Measurements from ENCODE around the gene SRSF12. TPM values are rescaled to one million over a fixed set of nuclear protein-coding genes. Genes with fewer than 3 reads are reported as not detected.

SRSF12 gene
- total RNA-seq, 1 experiment from 2014 or later = not detected

- H4K20me1 ChIP-seq (ENCODE audit: insufficient read depth) = no peaks in the 10 kb centered on the region
- POLR2A ChIA-PET = interaction anchor here (1.0 kb wide), 1 partner anchor 58 kb away, joined by 3 read pairs; no protein-coding TSS in a partner anchor
- intact Hi-C loops (cut with micrococcal nuclease) = no loop called here
Measured at GRCh38 chr6:89084954-89085353, 32.9 kb downstream of the SRSF12 start.

More at GRCh38 chr6:89084954-89085353, 32.9 kb downstream of the SRSF12 start:
- no peaks in the 10 kb centered on the region for H3K27me3 ChIP-seq (ENCODE audit: insufficient read depth, low read length)
- no peaks in the 10 kb centered on the region for H3K9me2 ChIP-seq (ENCODE audit: insufficient read depth)
- 0 out of 2 replicates have a peak overlapping the region, but pooled peaks have one; percentile 14 for H3K4me2 ChIP-seq (ENCODE audit: low read length)
- ChIA-PET RAD21 (ENCODE audit: low non-redundant PET in 1 of 2, low total read pairs in 2 of 2, uncharacterized antibody in 2 of 2, unreplicated experiment in 2 of 2) (no interaction called here), CTCF (interaction anchor here (1.1 kb wide), 1 partner anchor 103 kb away, joined by 4 read pairs; no protein-coding TSS in a partner anchor)
- H3K4me1 ChIP-seq (ENCODE audit: control insufficient read depth in 1 of 2, insufficient read depth in 2 of 2, low read length in 2 of 2) = peaks cover 0 to 18% of the 10 kb centered on the region in 2 experiments; a peak in 2 of 4 replicates
- no TSS peak for BruUV-seq (replicated peaks)
- no peak overlapping the region for H3K27ac ChIP-seq (ENCODE audit: low read depth, low read length)
- H3K9me3 ChIP-seq (ENCODE audit: control insufficient read depth in 1 of 2, insufficient read depth in 1 of 2, low read depth in 1 of 2, low read length in 2 of 2) = no peaks in the 10 kb centered on the region
- no peak overlapping the region for H2AFZ ChIP-seq (ENCODE audit: low read depth, low read length, poor library complexity, severe bottlenecking)
- DNase-seq (ENCODE audit: low read depth, low spot score) = no peak
- peaks cover 6 to 20% of the 10 kb centered on the region in 2 experiments; a peak in 3 of 4 replicates for H3K36me3 ChIP-seq (ENCODE audit: control insufficient read depth in 1 of 2, insufficient read depth in 2 of 2, low read length in 2 of 2)
- H3K9ac ChIP-seq (ENCODE audit: low read length) = no peak overlapping the region
- ATAC-seq = no peak
- H3K4me3 ChIP-seq (replicated peaks in 1 of 2; ENCODE audit: low read depth in 1 of 2, low read length in 2 of 2) = no peak overlapping the region
- no peak for TF ChIP-seq FOSL1 (IDR thresholded peaks at IDR 0.05; ENCODE audit: low read depth)
- TF ChIP-seq ZFX (IDR thresholded peaks at IDR 0.05) = no peak
- no peak for TF ChIP-seq SRF (IDR thresholded peaks at IDR 0.05; ENCODE audit: low read depth)
- TF ChIP-seq SP1 (IDR thresholded peaks at IDR 0.05; ENCODE audit: low read depth) = no peak
- no peak for TF ChIP-seq ZBTB33 (IDR thresholded peaks at IDR 0.05; ENCODE audit: extremely low read depth, insufficient replicate concordance, low read length)
- no peak for TF ChIP-seq EZH2phosphoT487 (IDR thresholded peaks at IDR 0.05; ENCODE audit: borderline replicate concordance)
- TF ChIP-seq ELF1 (IDR thresholded peaks at IDR 0.05; ENCODE audit: borderline replicate concordance, low read depth) = no peak
- no peak for TF ChIP-seq JUND (IDR thresholded peaks at IDR 0.05)
- H3K79me2 ChIP-seq (ENCODE audit: insufficient read depth, low read length) = peaks cover 20% of the 10 kb centered on the region
